Thyroid gland (tissue), 4 donors: ENCODE results near the gene DENND5B. TPM values are rescaled to one million over a fixed set of nuclear protein-coding genes. Genes with fewer than 3 reads are reported as not detected.

Source experiments
- DNase-seq, 2 donors: peaks; one replicate each; pipeline ENCODE4 v3.0.0-alpha.2; 2019
- H3K27ac ChIP-seq, 3 donors: fragments of 200-600 bp; sonication (generic); 1 replicate in 2 of 3; 2 replicates in 1 of 3; pipeline ENCODE4 v1.5.1; 2016 to 2019; ENCODE audit warnings: mild to moderate bottlenecking in 1 of 3, moderate library complexity in 1 of 3
- H3K27me3 ChIP-seq: fragments of 200-600 bp; sonication (generic); one replicate; pipeline ENCODE4 v1.5.1; 2019
- H3K36me3 ChIP-seq, 2 donors: fragments of 200-600 bp; sonication (generic); one replicate each; pipeline ENCODE4 v1.5.1; 2016 to 2019
- H3K4me1 ChIP-seq, 2 donors: fragments of 200-600 bp; sonication (generic); one replicate each; pipeline ENCODE4 v1.5.1; 2017 to 2019
- H3K4me3 ChIP-seq, 3 donors: fragments of 200-600 bp; sonication (generic); replicated peaks in 1 of 3; 1 replicate in 2 of 3; 2 replicates in 1 of 3; pipeline ENCODE4 v1.5.1; 2016; ENCODE audit warnings: mild to moderate bottlenecking in 1 of 3
- H3K9me3 ChIP-seq: fragments of 200-600 bp; sonication (generic); one replicate; pipeline ENCODE4 v1.5.1; 2017
- CTCF ChIP-seq, 6 experiments: fragments of 200-600 bp in 3 of 6; fragments of 450-650 bp in 3 of 6; sonication (generic) in 3 of 6; IDR thresholded peaks; one replicate each; pipeline ENCODE4 v1.5.1; 2016 to 2019; ENCODE audit warnings: antibody characterized with exemption in 6 of 6, mild to moderate bottlenecking in 2 of 6, inconsistent platforms in 1 of 6, moderate library complexity in 1 of 6
- POLR2A ChIP-seq, 2 donors: fragments of 450-650 bp; IDR thresholded peaks; one replicate each; pipeline ENCODE4 v1.6.1; 2017; ENCODE audit warnings: antibody characterized with exemption in 2 of 2, mild to moderate bottlenecking in 2 of 2, moderate library complexity in 1 of 2
- WGBS, 2 donors: methylation state at CpG; one replicate each; pipeline ENCODE4 v1.1.5; 2017; 5-methylcytosine and 5-hydroxymethylcytosine counted together
- intact Hi-C: fragments of 100-400 bp; cut with DNase I; formaldehyde crosslinking; loops from one replicate; pipeline ENCODE4 v1.15.1; 2023
- total RNA-seq, 4 donors: library from RNA; depleted of rRNA; stranded (reverse); fragments of >200 nt; gene quantifications; one replicate each; pipeline ENCODE4 v1.2.3, GENCODE V29; 2016

The DENND5B gene
- total RNA-seq, 4 donors from 2014 or later: 13.3 to 17.7 (median 16.2) TPM

- no peak for DNase-seq
- no peaks in the 10 kb centered on the region for H3K9me3 ChIP-seq
- peak overlapping the region in 1 of 3 donors; percentile 33 for H3K27ac ChIP-seq
- peaks cover 0 to 21% of the 10 kb centered on the region in 2 donors for H3K4me1 ChIP-seq
- no peaks in the 10 kb centered on the region for H3K36me3 ChIP-seq
- TF ChIP-seq CTCF (IDR thresholded peaks at IDR 0.05) (no peak), POLR2A (IDR thresholded peaks at IDR 0.05) (no peak)
- intact Hi-C loops: no loop called here
- no peak overlapping the region for H3K4me3 ChIP-seq
- 88 to 92% methylated on average over 2 of the region's 2 CpGs for WGBS, 2 donors
- no peaks in the 10 kb centered on the region for H3K27me3 ChIP-seq
Observed at GRCh38 chr12:31585895-31586294, 5.0 kb downstream of the DENND5B start.

DNA sequence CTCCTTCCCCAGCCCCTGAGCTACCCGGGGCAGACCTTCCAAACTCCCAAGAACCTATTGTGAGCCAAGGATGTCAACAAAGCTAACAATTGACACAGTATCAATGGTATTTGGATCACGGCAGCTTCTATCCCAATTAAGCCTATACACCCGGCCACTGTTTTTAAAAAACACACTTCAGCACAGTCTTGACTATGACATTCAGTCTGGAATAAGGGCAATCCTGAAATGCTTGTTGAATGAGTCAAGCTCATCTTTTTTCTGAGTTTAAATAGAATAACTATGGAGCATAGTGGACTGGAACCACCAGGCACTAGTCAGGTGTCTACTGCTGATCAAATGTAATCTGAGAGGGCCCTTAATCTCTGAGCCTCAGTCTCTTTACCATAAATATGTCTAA, 5.7 kb downstream of the DENND5B start:
- Histone ChIP-seq H3K9me3 (no peaks in the 10 kb centered on the region), H3K27ac (peak overlapping the region in 1 of 3 donors; percentile 33), H3K36me3 (no peaks in the 10 kb centered on the region), H3K27me3 (no peaks in the 10 kb centered on the region), H3K4me3 (no peak overlapping the region), H3K4me1 (peaks cover 0 to 21% of the 10 kb centered on the region in 2 donors)
- TF ChIP-seq CTCF (IDR thresholded peaks at IDR 0.05) (no peak), POLR2A (IDR thresholded peaks at IDR 0.05) (no peak)
- intact Hi-C loops: no loop called here
- WGBS, 2 donors: 32 to 33% methylated on average over 3 of the region's 3 CpGs
- DNase-seq: no peak

GRCh38 chr12:31584782-31585181, 6.2 kb downstream of the DENND5B start:
- TF ChIP-seq POLR2A (IDR thresholded peaks at IDR 0.05) (no peak), CTCF (IDR thresholded peaks at IDR 0.05) (no peak)
- Histone ChIP-seq H3K9me3 (no peaks in the 10 kb centered on the region), H3K27ac (peak overlapping the region in 1 of 3 donors; percentile 44), H3K4me3 (no peak overlapping the region), H3K27me3 (no peaks in the 10 kb centered on the region), H3K36me3 (no peaks in the 10 kb centered on the region), H3K4me1 (peaks cover 0 to 21% of the 10 kb centered on the region in 2 donors)
- intact Hi-C loops: no loop called here
- peak; percentile 51 to 63 for DNase-seq
- 42 to 50% methylated on average over 6 of the region's 6 CpGs for WGBS, 2 donors

DNA sequence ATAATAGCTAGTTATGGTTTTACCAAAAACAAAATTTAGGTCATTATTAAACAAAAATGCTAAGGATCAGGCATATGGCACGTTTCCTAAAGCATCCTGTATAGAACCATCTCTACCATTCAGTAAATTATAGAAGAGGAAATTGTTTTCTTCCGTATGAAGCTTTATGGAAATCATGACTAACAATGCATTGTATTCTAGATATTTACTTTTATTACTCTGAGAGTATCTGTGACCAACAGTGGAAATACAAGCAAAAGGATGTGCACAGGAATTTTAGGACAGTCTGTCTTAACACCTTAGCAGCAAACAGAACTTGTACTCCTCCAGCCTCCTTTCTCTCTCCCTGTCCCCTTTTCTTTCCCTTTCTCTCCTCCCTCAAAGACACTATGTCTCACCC, 7.1 kb downstream of the DENND5B start:
- Histone ChIP-seq H3K27me3 (no peaks in the 10 kb centered on the region), H3K9me3 (no peaks in the 10 kb centered on the region), H3K36me3 (no peaks in the 10 kb centered on the region), H3K4me1 (peaks cover 0 to 21% of the 10 kb centered on the region in 2 donors), H3K27ac (no peak overlapping the region), H3K4me3 (no peak overlapping the region)
- 84 to 96% methylated on average over 2 of the region's 2 CpGs for WGBS, 2 donors
- TF ChIP-seq CTCF (IDR thresholded peaks at IDR 0.05) (no peak), POLR2A (IDR thresholded peaks at IDR 0.05) (no peak)
- intact Hi-C loops: no loop called here
- no peak for DNase-seq

DNA sequence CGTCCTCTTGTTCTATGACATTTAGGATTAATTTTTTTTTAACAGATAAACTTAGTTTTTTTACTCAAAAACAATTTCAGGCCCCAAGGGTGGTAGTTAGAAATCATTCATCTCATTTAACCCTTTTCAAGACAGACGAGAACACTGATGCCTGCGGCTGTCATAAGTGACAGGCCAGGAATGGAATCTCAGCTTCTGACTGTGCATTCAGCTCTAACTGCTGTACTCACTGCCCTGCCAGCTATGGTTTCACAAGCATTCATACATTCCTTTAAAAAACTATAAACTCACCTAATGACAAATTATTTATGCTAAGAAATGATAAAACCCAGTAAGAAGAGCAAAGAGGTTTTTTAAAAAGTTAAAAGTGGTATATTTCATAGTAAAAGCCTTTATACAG, 8.8 kb downstream of the DENND5B start:
- intact Hi-C loops: no loop called here
- 91 to 97% methylated on average over 3 of the region's 3 CpGs for WGBS, 2 donors
- Histone ChIP-seq H3K36me3 (no peaks in the 10 kb centered on the region), H3K4me1 (peaks cover 0 to 21% of the 10 kb centered on the region in 2 donors), H3K27me3 (no peaks in the 10 kb centered on the region), H3K9me3 (no peaks in the 10 kb centered on the region), H3K4me3 (no peak overlapping the region), H3K27ac (no peak overlapping the region)
- DNase-seq: no peak
- TF ChIP-seq POLR2A (IDR thresholded peaks at IDR 0.05): no peak
- no peak for TF ChIP-seq CTCF (IDR thresholded peaks at IDR 0.05)
